GM12875 (cell line): ENCODE data around the gene GIGYF2.

ENCODE experiments used
- H3K4me3 ChIP-seq: one replicate; pipeline ENCODE4 v1.5.1; 2011; ENCODE audit warnings: low read depth, low read length, control low read depth
- TF ChIP-seq, protein P1 (sequence below): IDR thresholded peaks from 2 replicates; pipeline ENCODE4 v1.5.1; 2011; ENCODE audit warnings: low read depth, mild to moderate bottlenecking, control low read depth, inconsistent platforms, low read length, moderate library complexity, borderline replicate concordance; ENCODE audit not compliant: insufficient read depth

The GIGYF2 gene

DNA sequence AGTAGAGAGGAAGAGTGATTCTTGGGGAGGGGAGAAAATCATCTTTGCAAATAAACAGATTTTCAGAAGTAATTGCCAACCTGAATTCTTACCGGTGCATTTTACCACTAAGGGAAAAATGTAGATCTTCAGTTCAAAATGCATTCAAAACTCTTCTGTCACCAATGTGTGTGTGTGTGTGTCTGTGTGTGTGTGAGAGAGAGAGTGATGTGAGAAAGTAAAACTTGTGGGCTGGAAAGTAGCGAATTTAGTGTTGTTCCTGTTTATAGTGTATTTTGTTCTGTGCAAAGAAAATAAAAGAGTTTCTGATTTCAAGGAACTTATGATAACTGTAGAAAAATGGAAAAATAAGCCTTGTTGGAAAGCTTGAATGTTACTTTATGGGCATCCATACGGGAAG is 52.2 kb downstream of the GIGYF2 start:
- TF ChIP-seq, protein P1, sequence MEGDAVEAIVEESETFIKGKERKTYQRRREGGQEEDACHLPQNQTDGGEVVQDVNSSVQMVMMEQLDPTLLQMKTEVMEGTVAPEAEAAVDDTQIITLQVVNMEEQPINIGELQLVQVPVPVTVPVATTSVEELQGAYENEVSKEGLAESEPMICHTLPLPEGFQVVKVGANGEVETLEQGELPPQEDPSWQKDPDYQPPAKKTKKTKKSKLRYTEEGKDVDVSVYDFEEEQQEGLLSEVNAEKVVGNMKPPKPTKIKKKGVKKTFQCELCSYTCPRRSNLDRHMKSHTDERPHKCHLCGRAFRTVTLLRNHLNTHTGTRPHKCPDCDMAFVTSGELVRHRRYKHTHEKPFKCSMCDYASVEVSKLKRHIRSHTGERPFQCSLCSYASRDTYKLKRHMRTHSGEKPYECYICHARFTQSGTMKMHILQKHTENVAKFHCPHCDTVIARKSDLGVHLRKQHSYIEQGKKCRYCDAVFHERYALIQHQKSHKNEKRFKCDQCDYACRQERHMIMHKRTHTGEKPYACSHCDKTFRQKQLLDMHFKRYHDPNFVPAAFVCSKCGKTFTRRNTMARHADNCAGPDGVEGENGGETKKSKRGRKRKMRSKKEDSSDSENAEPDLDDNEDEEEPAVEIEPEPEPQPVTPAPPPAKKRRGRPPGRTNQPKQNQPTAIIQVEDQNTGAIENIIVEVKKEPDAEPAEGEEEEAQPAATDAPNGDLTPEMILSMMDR, result no peak
- H3K4me3 ChIP-seq, result no peak overlapping the region

DNA sequence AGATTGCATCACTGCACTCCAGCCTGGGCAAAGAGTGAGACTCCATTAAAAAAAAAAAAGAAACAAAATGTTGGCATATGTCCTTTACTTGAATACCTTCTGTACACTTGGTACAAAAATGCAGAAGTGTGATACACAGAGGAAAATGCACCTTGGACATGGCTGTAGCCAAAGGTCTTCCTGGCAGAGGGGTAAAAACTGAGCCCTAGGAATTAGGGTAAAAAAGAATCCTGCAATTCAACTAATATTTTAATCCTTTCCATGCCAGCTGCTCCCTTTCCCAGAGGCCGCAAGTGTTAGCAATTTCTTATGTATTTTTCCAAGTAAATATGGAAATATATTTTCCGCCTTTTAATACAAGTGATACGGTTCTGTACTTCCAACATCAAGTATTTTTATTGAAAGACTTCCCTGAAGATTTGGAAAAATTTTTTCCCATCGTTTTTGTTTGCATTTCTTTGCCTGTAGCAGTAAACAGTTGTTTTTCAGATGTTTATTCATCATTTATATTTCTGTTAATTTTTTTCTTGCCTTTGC is 53.1 kb downstream of the GIGYF2 start:
- TF ChIP-seq, protein P1, result no peak
- H3K4me3 ChIP-seq, result no peak overlapping the region

DNA sequence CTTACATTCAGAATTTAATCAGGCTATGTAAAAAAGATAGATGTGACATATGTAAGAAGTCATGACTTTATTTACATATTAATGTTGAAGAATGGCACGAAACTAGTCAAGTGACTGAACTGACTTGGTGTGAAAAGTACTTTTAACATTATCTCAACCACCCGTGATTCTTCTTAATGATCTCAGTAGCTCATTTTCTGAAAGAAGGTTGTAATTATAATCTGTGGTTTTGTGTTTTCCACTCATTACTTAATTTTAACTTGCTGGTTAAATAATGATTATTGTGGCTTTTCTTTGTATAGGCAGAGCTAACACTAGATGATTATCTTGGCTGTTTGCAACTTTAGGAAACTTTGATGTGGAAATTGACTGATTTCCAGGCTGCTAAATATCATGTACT is 60.8 kb downstream of the GIGYF2 start:
- TF ChIP-seq, protein P1, result no peak
- no peak overlapping the region for H3K4me3 ChIP-seq

DNA sequence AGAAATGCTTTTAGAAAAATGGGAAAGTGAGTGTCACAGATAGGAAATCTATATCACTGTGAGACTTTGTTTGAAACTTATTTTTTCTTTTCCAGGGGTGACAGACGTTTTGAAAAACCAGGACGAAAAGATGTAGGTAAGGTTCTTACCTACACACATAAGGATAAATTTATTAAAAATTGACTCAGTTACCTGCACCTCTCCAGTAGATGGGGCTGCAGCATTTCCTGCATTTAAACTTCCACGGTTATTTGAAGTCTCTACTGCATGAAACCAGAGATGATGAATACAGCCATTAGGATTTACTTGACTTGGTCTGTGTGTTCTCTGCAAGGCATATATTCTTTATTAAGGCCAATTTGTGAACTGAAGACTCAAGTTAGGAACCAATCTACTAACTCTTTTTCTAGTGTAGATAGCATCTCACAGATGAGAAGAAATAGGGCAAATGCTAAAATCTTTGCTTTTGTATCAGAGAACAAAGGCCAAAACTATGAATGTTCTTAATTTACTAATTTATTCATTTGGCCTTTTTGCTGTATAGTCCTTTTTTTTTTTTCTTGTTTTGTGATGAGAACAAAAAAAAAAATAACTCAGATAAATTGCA is 64.3 kb downstream of the GIGYF2 start:
- H3K4me3 ChIP-seq, result no peak overlapping the region
- TF ChIP-seq, protein P1, result peak; percentile 55; the same call in 1 of the 2 replicates

DNA sequence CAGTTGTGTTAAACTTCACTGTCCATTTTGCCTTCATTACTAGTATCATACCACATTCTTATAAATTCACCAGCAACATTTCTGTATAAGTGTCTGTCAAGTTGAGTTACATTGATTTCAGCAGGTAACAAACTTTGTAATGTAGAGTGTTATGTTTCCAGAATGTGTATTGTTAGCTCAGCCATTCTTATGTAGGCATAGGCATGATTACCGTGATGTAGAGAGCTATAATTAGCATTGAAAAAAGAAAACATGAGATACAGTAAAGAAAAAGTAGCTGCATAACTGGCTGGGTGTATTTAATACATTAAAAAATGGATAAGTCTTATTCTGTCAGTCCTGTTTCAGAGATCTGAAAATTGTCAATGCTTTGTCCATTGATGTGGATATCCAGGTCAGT is 70.7 kb downstream of the GIGYF2 start:
- TF ChIP-seq, protein P1, result no peak
- H3K4me3 ChIP-seq, result no peak overlapping the region

DNA sequence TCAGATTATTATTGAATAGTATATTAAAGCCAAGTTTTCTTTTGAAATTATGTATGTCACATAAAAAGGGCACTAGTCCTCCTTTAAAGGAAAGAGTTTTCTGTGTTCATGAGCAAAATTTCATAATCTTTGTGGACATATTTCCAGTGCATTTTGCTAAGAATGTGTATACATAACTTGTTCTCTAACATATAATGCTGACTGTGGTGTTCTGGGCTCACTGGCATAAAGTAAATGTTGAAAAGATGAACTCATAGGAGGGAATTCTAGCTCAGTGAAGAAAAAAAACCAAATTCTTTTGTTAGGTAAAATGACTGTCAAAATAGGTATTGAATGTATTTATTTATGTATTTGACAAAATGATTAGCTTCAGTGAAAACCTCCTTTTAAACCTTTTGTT is 73.1 kb downstream of the GIGYF2 start:
- TF ChIP-seq, protein P1, result no peak
- no peak overlapping the region for H3K4me3 ChIP-seq

DNA sequence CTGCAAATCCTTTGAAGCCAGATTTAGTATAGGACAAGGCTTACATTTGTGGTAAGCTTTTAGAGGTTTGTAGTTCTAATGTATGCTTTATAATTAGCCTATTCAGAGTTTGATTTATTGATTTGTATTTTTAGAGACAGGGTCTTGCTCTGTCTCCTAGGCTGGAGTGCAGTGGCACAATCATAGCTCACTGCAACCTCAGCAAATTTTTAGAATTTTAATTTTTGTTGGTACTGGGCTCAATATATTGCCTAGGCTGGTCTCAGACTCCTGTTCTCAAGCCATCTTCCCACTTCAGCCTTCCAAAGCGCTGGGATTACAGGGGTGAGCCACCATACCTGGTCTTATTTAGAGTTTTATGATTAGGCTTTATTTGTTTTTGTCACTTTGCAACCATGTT is 74.7 kb downstream of the GIGYF2 start:
- TF ChIP-seq, protein P1, result no peak
- no peak overlapping the region for H3K4me3 ChIP-seq
